Uterus (tissue), 2 donors: ENCODE data around the gene SLC44A4.

Source experiments
- POLR2A ChIP-seq, 2 donors: fragments of 450-650 bp; IDR thresholded peaks; one replicate each; pipeline ENCODE4 v1.6.1; 2016; ENCODE audit warnings: antibody characterized with exemption in 2 of 2, mild to moderate bottlenecking in 1 of 2, moderate library complexity in 1 of 2
- TF ChIP-seq, protein P1 (sequence below), 4 experiments: fragments of 200-600 bp in 2 of 4; fragments of 450-650 bp in 2 of 4; sonication (generic) in 2 of 4; IDR thresholded peaks; one replicate each; pipeline ENCODE4 v1.5.1; 2016 to 2019; ENCODE audit warnings: antibody characterized with exemption in 4 of 4, mild to moderate bottlenecking in 2 of 4, moderate library complexity in 1 of 4

DNA sequence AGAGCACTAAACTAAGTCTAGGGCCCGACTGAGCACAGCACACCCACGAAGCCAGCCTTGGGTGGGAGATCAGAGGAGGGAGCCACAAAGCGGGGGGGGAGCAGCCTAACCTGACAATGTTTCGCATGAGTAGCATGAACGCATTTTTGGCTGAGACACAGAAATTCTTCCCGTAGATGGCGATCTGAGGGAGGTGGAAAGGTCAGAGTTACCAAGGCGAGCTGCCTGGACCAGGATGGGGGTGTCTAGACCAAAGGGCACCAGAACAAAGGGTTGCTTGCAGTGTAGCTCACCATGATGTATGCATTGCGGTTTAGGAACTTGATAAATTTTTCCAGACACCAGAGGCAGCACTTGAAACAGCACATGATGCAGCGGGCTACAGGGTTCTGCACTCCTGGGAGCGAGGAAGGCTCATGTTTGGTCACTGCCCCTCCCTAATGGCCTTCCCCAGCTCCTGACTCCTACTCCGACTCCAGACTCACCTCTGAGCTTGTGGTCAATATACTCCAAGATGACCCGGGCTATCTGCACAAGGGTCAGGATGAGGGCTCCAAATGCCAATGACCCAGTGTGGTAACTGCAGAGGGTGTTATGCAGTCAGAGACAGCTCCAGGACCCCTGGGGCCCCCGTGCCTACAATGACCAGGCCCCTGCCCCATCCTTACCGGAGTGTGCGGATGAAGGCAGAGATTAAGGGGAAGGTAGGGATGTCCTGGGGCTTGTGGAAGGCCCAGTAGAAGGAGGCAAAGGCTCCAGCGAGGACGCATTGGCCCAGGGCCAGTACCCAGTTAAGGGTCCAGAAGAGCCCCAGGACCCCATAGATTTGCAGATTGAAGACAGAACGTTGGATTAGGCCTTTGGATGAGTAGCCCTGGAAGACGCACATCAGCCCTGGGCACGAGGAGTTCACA, 13.3 kb downstream of the SLC44A4 start:
- TF ChIP-seq POLR2A (IDR thresholded peaks at IDR 0.05), result no peak
- TF ChIP-seq, protein P1, sequence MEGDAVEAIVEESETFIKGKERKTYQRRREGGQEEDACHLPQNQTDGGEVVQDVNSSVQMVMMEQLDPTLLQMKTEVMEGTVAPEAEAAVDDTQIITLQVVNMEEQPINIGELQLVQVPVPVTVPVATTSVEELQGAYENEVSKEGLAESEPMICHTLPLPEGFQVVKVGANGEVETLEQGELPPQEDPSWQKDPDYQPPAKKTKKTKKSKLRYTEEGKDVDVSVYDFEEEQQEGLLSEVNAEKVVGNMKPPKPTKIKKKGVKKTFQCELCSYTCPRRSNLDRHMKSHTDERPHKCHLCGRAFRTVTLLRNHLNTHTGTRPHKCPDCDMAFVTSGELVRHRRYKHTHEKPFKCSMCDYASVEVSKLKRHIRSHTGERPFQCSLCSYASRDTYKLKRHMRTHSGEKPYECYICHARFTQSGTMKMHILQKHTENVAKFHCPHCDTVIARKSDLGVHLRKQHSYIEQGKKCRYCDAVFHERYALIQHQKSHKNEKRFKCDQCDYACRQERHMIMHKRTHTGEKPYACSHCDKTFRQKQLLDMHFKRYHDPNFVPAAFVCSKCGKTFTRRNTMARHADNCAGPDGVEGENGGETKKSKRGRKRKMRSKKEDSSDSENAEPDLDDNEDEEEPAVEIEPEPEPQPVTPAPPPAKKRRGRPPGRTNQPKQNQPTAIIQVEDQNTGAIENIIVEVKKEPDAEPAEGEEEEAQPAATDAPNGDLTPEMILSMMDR (IDR thresholded peaks at IDR 0.05), result no peak
